Measurements from ENCODE around the gene DNAJC16. TPM values are rescaled to one million over a fixed set of nuclear protein-coding genes. Genes with fewer than 3 reads are reported as not detected.
"Not testable (repeated sequence)": the region's sequence is repeated elsewhere in the genome, so short reads cannot be mapped to it uniquely, and the experiment has no call there.

The DNAJC16 gene
- total RNA-seq, 1 donor from 2014 or later, result 19.8 TPM

DNA sequence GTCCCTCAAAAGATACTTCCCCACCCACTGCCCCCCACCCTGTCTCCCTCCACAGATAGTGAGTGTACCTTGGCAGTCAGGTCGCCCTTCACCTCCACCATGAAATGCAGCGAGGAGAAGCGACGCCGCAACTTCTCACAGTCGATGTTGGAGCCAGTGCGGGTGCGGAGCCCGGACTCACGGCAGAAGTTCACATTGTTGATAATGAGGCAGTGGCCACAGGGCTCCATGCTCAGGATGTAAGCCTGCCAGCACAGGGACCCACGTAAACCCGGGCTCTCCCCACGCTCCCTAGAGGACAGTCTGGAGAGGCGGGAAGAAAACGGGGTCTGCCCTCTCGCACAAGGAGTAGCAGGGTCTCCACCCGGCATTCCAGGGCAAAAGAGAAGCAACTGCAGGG is 19.8 kb upstream of the DNAJC16 start:
- no peak for DNase-seq (ENCODE audit: low spot score)

DNA sequence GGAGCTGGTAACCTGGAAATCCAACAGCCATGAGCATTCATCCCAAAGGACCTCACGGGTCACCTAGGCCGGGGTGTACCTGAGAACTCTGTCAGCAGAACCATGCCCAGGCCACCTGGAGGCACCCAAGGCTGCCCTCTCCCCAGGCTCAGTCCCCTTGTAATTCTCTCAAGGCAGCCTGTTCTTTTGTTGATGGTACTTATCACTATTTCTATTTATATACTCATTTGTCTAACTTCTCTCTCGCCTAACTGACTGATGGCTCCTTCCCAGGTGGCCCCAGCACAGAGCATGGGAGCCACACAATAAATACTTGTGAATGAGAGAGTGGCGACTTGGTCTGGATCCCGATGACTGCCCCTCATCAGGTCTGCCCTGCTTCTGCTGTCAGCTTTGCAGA is 19.4 kb upstream of the DNAJC16 start:
- no peak for DNase-seq (ENCODE audit: low spot score)

DNA sequence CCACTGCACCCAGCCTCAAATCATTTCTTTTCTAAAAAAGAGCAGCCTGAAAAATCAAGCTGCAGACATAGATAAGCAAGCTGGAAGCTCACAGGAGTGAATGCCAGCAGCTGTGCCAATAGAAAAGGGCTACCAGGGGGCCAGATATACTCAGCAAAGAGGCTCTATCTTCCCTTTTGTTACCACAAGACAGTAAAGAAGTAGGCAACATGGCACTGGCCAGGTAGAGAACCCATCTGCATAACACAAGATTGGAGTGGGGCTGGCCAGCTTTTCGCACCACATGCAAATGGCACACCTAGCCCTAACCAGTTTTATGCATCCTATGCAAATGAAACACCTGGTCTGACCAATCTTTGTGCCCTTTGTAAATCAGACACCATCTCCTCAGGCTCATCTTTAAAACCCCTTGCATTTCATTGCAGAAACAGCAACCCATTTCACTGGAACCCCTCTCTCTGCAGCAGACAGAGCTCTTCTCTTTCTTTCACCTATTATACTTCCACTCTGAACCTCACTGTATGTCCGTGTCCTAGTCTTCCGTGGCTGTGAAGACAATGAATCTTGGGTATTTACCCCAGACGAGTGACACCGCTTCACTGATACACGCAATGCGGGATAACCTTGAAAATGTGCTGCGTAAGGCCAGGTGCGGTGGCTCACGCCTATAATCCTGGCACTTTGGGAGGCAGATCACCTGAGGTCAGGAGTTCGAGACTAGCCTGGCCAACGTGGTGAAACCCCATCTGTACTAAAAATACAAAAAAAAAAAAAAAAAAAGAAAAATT is 17.8 kb upstream of the DNAJC16 start:
- peak; percentile 64 for DNase-seq (ENCODE audit: low spot score)

DNA sequence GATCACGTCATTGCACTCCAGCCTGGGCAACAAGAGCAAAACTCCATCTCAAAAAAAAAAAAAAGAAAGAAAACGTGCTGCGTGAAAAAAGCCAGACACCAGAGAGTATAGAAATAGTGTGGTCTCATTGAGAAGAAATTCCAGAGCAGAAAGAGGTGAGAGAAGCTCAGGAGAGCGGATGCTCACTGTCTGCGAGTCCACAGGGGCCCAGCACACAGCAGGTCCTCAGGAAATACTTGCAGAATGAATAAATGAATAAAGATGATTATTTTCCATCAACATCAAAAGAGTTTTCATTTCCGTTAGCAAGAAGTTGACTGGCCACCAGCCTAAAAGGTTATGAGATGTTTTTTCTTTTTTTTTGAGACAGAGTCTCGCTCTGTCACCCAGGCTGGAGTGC is 17.1 kb upstream of the DNAJC16 start:
- no peak for DNase-seq (ENCODE audit: low spot score)

DNA sequence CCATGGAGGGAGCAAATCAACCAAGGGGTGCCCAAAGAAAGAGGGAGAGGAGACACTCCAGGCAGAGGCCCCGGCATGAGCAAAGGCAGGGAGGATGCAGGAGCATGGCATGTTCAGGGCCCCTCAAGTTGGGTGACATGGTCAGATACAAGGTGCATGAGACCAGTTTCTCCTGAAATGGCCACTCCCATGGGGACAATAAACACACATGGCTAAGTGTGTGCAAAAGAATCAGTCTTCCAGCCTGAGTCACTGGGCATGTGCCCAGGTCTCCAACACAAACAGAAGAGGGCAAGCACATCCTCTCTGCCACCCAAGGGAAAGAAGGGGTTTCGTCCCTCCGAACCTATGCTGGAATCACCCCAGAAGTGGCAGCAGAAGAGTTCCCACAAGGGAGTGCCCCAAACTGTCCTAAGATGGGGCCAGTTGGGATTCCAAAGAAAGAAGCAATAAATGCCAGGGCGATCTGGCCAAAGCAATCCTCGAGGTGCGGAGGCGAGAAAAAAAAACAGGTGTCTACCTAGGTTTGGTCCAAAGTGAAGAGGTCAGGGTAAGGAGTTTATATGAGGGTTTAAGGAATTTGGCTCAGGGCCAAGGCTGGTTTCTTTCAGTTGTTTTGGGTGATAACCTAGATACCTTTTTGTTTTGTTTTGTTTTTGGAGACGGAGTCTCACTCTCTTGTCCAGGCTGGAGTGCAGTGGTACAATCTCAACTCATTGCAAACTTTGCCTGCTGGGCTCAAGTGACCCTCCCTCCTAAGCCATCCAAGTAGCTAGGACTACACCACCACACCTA is 15.8 kb upstream of the DNAJC16 start:
- DNase-seq (ENCODE audit: low spot score), result peak; percentile 41

DNA sequence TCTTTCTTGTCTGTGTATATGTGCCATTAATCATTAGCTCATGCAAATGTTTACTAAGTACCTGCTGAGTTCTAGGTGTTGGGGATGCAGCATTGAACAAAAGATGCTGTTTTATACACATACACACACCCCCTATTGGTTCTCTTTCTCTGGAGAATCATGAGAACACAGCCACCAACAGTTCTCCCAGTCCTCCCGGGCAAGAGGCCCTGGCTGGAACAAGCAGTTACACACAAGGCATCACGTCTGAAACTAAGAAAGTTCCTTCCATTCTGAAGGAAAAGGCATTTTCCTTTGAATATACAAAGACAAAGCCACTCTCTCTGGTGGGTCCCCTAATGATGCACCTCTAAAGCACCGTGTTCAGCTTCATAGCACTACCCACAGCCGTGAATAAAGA is 13.5 kb upstream of the DNAJC16 start:
- no peak for DNase-seq (ENCODE audit: low spot score)

DNA sequence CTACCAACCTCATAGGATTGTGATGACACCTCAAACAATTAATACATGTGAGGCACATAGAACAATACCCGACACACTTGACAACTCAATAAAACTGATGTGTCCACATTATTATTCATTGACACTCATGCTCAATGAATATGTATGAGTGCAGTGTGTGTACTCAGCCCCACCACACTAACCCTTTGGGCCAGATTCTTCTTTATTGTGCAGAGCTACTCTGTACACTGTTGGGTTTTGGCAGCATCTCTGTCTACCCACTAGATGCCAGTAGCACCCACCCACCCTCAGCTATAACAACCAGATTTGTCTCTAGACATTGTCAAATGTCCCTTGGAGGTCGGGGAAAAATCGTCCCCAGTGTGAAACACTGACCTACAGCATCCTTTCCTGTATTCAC is 12.7 kb upstream of the DNAJC16 start:
- DNase-seq (ENCODE audit: low spot score), result peak; percentile 49

DNA sequence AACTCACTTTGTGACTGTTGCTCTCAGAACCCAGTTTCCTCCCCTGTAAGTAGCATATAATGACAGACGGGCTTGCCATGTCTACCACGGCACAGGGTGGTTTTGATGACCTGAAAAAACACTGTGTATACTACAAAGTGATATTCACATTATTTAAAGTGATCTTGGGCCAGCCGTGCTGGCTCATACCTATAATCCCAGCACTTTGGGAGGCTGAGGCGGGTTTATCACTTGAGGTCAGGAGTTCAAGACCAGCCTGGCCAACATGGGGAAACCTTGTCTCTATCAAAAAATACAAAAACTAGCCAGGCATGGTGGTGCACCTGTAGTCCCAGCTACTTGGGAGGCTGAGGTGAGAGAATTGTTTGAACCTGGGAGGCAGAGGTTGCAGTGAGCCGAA is 12.1 kb upstream of the DNAJC16 start:
- DNase-seq (ENCODE audit: low spot score), result not testable (repeated sequence)

DNA sequence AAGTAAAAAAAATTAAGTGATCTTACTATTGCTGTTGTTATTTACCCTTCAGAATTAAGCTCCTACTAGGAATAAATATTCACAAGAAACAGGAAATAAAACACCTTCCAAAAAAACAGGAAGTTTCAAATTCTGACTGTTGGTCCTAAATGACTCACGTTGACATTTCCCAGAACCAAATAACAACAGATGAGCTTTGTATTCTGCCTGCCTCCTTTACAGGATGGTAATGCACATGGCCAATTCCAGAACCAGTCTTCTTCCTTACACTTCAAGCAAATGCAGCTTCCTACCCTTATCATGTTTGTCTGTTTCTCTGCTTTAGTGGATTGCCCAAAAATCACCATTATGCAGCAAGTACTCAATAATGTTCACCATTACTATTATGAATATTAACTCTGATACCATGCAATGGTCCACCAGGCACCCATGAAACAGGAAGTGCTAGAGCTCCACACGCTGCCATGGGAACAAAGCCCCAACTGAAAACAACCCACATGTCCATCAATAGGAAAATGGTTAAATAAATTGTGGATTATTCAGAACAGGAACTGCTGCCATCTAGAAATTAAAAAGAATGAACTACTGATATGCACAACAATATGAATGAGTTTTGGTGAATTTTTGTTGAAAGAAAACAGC is 11.5 kb upstream of the DNAJC16 start:
- no peak for DNase-seq (ENCODE audit: low spot score)

DNA sequence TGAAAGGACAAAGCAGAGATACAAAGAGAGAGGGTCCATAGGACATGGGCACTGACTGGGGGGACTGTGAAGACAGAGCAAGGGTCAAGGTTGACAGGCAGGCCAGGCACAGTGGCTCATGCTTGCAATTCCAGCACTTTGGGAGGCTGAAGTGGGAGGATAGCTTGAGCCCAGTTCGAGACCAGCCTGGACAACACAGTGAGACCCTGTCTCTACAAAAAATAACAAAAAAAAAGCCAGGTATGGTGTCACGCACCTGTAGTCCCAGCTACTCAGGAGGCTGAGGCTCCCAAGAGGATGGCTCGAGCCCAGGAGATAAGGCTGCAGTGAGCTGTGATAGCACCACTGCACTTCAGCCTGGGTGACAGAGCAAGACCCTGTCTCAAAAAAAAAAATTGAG is 7.0 kb upstream of the DNAJC16 start:
- no peak for DNase-seq (ENCODE audit: low spot score)

DNA sequence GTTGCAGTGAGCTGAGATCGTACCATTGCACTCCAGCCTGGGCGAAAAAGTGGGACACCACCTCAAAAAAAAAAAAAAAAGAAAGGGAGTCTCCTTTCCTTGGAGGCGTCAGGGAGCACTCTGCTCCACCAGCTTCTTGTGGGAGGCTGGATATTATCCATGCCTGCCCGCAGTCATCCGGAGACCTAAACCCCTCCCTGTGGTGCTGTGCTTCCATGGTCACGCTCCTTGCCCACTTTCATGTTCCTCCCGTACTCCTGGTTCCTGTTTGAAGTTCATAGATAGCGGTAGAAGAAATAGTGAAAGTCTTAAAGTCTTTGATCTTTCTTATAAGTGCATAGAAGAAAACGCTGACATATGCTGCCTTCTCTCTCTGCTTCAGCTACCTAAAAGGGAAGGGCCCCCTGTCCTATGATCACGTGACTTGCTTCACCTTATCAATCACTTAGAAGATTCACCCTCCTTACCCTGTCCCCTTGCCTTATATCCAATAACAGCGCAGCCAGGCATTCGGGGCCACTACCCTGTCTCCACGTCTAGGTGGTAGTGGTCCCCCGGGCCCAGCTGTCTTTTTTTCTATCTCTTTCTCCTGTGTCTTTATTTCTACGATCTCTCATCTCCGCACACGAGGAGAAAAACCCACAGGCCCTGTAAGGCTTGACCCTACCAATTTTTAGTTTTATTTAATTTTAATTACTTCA is 5.3 kb upstream of the DNAJC16 start:
- DNase-seq (ENCODE audit: low spot score), result peak; percentile 65

DNA sequence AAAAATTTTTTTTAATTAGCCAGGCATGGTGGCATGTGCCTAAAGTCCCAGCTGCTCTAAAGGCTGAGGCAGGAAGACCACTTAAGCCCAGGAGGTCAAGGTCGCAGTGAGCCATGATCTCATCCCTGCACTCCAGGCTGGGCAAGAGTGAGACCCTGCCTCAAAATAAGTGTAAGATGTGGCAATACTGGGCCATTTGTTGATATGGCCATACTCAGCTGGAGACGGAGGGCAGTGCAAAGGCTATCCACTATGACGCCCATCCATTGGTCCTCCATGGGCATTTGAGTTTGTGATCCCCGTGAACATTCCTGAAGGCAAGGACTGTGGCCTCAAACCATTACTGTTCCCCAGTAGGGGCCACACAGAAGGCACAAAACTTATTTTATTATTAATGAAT is 4.1 kb upstream of the DNAJC16 start:
- no peak for DNase-seq (ENCODE audit: low spot score)

DNA sequence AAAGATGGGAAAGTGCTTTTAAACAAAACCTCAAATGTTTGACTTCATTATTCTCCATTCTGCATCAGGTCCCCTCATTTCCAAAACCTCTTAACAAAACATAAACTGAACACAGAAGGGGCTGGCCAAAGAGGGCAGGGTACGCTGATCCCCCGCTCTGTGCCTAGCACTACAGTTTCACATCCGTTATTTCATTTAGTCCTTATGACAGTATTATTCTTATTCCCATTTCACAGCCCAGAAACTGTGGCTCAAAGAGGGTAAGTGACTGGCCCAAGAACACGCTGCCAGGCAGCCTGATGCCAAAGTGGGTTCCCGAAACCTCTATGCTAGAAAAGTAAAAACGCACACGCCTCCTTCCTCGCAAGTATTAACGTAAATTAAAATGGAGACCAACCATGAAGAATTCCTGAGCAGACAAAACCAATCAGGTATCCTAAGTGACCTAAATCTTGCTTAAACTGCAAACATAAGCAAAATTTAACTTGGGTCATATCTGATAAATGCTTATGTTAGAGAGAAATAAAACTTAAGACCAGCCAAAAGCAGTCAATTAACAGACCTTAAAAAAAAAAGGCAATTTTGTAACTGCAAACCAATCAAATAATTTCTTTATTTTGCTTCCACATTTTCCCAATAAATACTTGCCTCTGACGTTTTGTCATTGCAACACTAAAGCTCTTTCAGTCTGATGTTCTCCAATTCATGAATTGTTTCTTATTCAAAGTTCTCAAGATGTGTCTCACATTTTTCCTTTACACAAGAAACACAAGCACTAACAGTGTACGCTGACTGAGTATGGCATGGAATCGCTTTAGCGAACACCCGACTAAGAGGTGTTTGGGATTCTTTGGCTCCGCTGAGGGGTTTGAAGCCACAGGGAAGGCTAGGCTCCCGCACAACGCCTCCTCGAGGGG is 3.3 kb upstream of the DNAJC16 start:
- DNase-seq (ENCODE audit: low spot score), result no peak

DNA sequence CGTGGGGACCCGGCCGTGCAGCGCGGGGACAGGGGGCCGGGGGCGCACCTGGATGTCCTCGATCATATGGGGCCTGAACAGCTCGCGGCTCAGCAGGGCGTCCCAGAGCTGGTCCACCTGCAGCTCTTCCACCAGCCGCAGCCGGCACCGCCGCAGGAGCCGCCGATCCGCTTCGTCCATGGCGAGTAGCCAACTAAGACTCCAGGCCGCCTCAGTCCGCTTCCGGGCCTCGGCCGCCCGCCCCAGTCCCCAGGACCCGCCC is 2.7 kb upstream of the DNAJC16 start, which contains the start of gene CASP9:
Gene CASP9, minus strand, starts transcription at position 195 of the 262 bp plus-strand sequence. Its CDS starts 15 bp downstream, at position 180.
- DNase-seq (ENCODE audit: low spot score), result no peak

DNA sequence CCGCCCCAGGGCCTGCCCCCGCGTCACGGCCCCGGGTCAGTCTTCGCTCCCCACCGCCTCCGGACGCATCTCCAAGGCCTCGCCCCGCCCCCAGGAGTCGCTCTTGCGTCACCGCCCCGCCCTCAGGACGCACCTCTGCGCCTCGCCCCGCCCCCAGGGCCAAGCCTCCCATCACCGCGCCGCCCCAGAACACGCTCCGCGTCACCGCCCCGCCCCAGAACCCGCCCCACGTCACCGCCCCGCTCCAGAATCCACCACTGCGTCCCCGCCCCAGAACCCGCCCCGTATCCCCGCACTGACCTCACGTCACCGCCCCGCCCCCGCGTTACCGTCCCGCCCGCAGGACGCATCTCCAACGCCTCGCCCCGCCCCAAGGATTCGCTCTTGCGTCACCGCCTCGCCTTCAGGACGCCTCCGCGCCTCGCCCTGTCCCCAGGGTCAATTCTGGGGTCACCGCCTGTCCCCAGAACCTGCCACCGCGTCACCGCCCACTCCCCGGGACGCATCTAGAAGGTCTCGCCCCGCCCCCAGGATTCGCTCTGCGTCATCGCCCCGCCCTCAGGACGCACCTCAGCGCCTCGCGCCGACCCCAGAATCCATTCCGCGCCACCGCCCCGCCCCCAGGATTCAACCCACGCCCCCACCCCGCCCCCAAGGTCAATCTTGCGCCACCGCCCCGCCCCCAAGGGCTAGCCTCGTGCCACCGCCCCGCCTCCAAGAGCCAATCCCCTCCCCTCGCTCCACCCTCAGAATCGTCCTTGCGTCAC is 2.2 kb upstream of the DNAJC16 start:
- peak; percentile 100 for DNase-seq (ENCODE audit: low spot score)

DNA sequence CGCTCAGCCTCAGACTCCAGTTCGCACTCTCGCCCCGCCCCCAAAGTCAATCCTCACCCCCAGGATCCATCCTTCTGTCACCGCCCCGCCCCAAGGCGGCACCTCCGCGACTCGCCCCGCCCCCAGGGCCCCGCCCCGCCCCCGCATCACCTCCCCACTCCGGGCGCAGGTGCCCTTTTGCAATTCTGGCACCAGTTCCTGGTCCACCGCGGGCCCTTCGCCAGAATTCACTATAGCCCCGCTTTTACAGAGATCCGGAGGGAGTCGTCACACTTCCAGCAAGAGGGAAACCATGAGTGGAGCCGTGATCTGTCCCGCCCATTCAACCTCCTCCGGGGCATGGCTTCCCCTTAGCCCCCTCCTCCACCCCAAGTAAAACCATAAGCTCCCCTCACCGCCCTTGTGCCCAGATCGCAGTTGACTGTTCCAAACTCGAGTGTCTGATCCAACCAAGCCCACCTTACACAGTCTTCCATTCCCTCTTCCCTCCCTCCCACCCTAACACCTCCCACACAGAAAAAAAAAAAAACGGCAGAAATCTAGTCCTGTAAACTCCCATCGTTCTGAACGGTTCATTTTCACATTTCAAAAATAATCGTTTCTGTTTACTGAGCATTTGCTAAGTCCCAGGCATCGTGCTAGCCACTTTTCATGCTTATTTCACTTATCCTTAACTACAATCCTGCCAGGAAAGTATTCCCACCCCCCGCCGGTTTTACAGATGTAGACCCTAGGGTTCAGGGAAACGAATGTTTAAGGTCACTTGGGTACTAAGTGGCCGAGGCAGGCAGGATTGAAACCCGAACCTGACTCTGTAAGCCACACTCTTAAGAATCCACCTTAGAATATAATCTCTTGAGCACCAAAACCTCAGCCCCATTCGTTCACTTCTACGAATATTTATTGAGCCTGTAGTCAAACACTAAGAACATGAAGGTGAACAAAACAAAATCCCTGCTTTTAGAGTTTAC is 1.3 kb upstream of the DNAJC16 start:
- DNase-seq (ENCODE audit: low spot score), result no peak

DNA sequence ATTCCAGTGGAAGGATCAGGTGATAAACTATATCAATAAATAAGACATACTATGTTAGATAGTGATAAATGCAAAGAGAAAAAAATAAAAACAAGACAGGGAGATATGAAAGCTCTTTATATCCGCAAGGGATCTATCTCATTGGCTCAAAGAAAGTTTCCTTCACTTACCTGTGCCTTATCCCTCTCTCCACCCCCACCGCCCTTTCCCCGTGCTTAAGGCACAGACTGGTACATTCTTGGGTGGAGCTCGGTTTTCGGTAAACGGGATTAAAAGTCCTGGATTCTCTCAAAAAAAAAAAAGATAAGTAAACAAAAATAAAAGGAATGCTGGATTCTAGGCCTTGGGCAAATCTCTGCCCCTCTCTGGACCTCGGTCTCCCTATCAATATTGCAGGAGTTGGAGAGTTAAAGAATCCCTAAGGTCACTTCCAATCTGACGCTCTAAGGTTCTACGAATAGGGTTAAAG is 593 bp upstream of the DNAJC16 start:
- no peak for DNase-seq (ENCODE audit: low spot score)

DNA sequence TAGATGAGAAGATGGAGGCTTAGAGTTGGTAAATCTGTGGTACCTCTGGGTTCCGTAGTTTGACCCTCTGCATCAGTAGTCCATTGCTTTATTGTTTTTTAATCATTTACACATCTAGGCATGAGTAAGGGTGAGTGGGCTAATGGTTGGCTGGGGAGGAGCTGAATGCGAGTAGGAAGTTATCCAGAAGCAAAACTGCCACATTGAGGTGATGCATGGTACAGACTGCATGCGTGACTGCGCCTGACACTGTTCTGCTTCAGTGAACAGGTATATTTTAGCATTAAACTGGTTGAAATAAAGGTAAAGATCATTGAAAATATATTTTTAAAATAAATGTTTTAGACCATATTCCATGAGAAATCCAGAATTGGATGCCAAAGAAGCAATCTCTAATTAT is 4.4 kb downstream of the DNAJC16 start:
- no peak for DNase-seq (ENCODE audit: low spot score)

DNA sequence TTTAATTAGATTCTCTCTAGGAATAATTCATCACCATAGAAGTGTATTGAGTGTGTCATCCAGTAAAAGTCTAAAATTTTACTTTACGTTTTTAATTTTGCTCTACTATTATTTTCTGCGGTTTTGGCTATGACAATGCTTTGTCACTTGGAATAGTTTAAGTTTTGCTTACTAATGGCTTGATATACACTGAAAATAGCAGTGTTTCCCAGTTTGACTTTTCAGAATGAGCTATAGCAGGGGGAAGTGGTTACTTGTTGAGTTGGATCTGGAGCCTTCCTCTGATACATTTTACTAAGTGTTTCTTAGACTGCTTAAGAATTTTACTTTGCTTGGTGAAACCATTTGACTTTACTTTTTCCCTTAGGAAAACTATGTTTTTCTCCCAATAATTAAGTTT is 5.0 kb downstream of the DNAJC16 start:
- no peak for DNase-seq (ENCODE audit: low spot score)

All from mesenteric fat pad (tissue), 1 donor.